WI38 (cell line): ENCODE results near the gene TYRO3.
"Not testable (repeated sequence)": the region's sequence is repeated elsewhere in the genome, so short reads cannot be mapped to it uniquely, and the experiment has no call there.

Experiments used
- H3K4me3 ChIP-seq: 2 replicates; pipeline ENCODE4 v1.5.1; 2011; ENCODE audit warnings: low read depth, mild to moderate bottlenecking, control low read depth, low read length
- TF ChIP-seq, protein P1 (sequence below): IDR thresholded peaks from 2 replicates; pipeline ENCODE4 v1.5.1; 2012; ENCODE audit warnings: low read depth, mild to moderate bottlenecking, control low read depth, low read length

TYRO3 gene

DNA sequence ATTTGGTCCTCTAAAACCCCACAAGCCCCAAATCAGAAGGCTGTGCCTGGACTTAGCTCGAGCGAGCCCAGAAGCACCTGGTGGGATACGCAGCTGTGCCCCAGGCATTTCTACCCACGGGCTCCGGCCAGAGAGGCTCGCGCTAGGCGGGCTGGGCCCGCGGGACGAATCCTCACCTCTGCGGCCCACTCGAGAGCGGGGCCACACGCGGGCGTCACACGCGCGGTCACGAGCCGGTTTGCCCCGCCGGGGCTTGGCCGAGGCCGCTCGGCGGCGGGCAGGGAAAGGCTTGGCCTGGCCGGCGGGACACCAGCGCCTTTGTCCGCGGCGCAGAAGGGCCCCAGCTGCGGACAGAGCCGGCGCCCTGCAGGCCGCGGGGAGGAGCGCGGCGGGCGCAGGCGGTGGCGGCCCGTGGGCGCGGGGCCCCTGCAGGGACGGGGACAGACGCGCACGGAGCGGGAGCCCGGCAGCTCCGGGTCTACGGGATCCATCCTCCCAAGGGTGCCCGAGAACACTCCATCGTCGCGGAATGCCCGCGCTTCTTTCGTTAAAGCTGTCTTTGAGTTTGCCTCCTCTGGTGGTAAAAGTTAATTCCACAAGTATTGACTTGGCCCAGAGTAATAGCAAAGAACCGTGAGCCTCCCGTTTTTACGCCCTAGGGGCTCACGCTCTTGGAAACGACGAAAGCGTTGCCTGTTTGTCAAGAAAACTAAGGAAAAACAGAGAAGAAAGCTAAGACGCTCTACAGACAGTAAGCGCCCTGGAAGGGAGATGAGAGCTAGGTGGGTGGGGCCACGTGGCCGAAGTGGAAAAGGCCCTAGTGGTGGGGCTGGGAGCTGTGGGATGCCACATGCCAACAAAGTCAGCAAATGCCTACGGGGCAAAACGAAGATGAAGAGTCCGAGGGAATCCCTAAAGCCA lies 26.4 kb downstream of the TYRO3 start:
- H3K4me3 ChIP-seq: peak overlapping the region; percentile 42
- TF ChIP-seq, protein P1, sequence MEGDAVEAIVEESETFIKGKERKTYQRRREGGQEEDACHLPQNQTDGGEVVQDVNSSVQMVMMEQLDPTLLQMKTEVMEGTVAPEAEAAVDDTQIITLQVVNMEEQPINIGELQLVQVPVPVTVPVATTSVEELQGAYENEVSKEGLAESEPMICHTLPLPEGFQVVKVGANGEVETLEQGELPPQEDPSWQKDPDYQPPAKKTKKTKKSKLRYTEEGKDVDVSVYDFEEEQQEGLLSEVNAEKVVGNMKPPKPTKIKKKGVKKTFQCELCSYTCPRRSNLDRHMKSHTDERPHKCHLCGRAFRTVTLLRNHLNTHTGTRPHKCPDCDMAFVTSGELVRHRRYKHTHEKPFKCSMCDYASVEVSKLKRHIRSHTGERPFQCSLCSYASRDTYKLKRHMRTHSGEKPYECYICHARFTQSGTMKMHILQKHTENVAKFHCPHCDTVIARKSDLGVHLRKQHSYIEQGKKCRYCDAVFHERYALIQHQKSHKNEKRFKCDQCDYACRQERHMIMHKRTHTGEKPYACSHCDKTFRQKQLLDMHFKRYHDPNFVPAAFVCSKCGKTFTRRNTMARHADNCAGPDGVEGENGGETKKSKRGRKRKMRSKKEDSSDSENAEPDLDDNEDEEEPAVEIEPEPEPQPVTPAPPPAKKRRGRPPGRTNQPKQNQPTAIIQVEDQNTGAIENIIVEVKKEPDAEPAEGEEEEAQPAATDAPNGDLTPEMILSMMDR: no peak; the same call in 1 of the 2 replicates

DNA sequence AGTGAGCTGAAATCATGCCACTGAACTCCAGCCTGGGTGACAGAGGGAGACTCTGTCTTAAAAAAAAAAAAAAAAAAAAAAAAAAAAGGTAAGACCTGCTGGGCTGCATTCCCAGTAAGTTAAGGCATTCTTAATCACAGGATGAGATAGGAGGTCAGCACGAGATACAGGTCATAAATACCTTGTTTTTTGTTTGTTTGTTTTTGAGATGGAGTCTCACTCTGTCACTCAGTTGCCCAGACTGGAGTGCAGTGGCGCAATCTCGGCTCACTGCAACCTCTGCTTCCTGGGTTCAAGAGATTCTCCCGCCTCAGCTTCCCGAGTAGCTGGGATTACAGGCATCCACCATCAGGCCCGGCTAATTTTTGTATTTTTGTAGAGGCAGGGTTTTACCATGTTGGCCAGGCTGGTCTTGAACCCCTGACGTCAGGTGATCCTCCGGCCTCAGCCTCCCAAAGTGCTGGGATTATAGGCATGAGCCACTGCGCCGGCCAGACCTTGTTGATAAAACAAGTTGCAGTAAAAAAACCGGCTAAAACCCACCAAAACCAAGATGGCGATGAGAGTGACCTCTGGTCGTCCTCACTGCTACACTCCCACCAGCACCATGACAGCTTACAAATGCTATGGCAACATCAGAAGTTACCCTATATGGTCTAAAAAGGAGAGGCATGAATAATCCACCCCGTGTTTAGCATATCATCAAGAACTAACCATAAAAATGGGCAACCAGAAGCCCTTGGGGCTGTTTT lies 27.7 kb downstream of the TYRO3 start:
- H3K4me3 ChIP-seq: not testable (repeated sequence)

DNA sequence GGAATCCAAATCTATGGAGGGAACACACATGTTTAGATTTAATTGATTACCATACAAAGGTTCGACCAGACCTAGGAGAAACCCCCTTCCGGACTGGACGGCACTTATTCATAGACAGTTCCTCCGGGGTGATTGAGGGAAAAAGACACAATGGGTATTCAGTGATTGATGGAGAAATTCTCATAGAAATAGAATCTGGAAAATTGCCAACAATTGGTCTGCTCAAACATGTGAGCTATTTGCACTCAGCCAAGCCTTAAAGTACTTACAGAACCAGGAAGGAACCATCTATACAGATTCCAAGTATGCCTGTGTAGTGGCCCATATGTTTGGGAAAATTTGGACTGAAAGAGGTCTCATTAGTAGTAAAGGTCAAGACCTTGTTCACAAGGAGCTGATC lies 30.0 kb downstream of the TYRO3 start:
- not testable (repeated sequence) for H3K4me3 ChIP-seq

DNA sequence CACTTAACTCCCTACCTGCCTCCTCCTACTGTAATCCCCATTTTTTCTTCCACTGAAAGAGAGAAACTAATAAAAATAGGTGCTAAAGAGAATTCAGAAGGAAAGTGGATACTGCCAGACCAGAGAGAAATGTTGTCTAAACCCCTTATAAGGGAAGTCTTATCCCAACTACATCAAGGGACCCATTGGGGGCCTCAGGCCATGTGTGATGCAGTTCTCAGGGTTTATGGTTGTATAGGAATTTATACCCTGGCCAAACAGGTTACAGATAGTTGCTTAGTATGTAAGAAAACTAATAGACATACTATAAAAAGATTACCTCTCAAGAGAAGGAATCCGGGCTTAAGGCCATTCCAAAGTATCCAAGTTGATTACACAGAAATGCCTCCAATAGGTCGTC lies 30.6 kb downstream of the TYRO3 start:
- not testable (repeated sequence) for H3K4me3 ChIP-seq

DNA sequence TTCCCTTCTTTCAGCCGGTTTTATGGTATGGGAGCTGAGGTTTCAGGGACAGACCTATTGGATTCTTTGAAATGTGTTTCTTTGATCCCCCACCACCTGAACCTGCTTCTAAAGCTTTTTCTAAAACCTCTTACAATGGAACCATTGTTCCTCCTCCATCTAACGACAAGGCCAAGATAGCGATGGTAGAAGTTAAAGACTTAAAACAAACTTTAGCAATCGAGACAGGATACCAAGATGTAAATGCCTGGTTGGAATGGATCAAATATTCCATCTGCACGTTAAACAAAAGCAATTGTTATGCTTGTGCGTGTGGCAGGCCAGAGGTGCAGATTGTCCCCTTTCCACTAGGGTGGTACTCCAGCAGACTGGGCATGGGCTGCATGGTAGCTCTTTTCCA lies 32.2 kb downstream of the TYRO3 start:
- H3K4me3 ChIP-seq: not testable (repeated sequence)

DNA sequence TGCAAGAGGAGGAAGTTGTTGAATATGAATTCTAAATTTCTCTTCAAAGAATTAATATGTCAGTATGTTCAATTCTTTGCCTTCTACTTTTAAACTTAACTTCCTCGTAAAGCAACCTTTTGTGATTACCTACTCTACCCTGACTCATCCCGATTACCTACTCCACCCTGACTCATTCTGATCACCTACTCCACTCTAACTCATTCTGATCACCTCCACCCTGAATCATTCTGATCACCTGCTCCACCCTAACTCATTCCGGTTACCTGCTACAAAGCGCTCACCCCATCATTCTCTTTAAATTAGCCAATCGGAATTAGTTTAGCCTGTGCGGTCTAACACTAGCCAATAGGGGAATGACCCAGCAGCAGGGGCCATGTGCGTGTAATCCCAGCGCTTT lies 33.7 kb downstream of the TYRO3 start:
- H3K4me3 ChIP-seq: not testable (repeated sequence)

DNA sequence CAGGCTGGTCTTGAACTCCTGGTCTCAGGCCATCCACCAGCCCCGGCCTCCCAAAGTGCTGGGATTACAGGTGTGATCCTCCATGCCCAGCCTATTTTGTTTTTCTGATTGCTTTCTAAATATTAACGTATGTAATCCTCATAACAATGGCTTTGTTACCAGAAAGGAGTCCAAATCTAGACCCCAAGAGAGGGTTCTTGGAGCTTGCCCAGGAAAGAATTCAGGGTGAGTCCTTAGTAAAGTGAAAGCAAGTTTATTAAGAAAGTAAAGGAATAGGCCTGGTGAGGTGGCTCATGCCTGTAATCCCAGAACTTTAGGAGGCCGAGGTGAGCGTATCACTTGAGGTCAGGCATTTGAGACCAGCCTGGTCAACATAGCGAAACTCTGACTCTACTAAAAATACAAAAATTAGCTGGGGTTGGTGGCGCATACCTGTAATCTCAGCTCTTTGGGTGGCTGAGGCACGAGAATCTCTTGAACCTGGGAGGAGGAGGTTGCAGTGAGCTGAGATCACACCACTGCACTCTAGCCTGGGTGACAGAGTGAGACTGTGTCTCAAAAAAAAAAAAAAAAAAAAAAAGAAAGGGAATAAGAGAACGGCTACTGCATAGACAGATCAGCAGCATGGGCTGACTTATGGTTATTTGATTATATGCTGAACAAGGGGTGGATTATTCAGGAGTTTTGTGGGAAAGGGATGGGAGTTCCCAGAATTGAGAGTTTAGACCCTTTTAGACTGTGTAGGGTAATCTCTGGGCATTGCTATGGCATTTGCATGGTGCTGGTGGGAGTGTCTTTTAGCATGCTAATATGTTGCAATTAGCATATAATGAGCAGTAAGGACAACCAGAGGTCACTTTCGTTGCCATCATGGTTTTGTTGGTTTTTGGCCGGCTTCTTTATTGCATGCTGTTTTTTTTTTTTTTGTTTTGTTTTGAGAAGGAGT lies 36.1 kb downstream of the TYRO3 start:
- TF ChIP-seq, protein P1: no peak
- no peak overlapping the region for H3K4me3 ChIP-seq

DNA sequence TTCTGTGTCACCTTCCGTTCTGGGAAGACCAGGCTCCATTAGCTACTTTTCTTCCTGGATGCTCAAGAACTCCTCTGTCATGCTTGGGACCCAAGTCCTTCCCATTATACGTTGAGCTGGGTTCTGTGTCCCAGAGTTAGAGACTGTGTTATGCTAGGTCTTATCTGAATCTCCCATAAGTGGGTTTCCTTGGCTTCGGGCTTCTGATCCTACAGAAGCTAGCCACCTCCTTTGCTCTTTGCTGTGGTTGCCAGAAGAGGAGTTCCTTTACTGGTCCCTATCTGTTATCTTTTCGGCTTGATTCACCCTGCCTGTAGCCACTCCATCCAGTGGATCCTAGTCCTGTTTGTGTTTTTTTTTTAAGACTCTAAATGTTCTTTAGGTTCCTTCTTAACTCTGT lies 38.0 kb downstream of the TYRO3 start:
- H3K4me3 ChIP-seq: no peak overlapping the region

DNA sequence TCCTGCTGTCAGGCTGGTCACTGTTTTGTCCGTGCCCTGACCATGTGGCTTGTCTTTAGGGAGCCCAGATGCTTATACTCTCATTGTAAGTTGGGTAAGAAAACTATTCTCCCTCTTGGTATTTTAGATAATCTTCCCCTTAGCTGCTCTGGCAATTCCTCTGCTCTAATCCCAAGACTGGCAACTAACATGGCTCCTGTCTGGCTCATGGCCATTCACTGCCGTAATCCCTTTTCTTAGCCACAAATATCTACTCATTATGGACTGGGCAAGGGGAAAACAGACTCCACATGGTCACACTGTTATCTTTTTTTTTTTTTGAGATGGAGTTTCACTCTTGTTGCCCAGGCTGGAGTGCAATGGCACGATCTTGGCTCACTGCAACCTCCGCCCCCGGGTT lies 38.8 kb downstream of the TYRO3 start:
- H3K4me3 ChIP-seq: no peak overlapping the region
- TF ChIP-seq, protein P1: no peak

More for the DNA sequence above, 38.0 kb downstream of the TYRO3 start:
- TF ChIP-seq, protein P1: no peak
